ACC112 (cell line): ENCODE data around the gene CWC22.

Experiments
- H2AFZ ChIP-seq: fragments of 200-600 bp; sonication (generic); one replicate; pipeline ENCODE4 v1.6.0; 2017; ENCODE audit warnings: antibody characterized with exemption, low read length; ENCODE audit not compliant: unreplicated experiment
- H3K27ac ChIP-seq: fragments of 200-600 bp; sonication (generic); 2 replicates; pipeline ENCODE4 v1.5.1; 2014; ENCODE audit warnings: low read depth, mild to moderate bottlenecking, antibody characterized with exemption, low read length, moderate library complexity
- H3K27me3 ChIP-seq: fragments of 200-600 bp; sonication (generic); 2 replicates; pipeline ENCODE4 v1.6.1; 2014; ENCODE audit warnings: mild to moderate bottlenecking, antibody characterized with exemption, low read length, moderate library complexity, mixed read lengths; ENCODE audit not compliant: insufficient read depth
- H3K36me3 ChIP-seq: fragments of 200-600 bp; sonication (generic); 2 replicates; pipeline ENCODE4 v1.6.1; 2016; ENCODE audit warnings: mild to moderate bottlenecking, antibody characterized with exemption, low read length, moderate library complexity, mixed read lengths; ENCODE audit not compliant: insufficient read depth
- H3K4me1 ChIP-seq: fragments of 200-600 bp; sonication (generic); one replicate; pipeline ENCODE4 v1.6.1; 2016; ENCODE audit warnings: low read length, mixed read lengths; ENCODE audit not compliant: insufficient read depth, unreplicated experiment, control insufficient read depth
- H3K4me3 ChIP-seq: fragments of 200-600 bp; sonication (generic); 2 replicates; pipeline ENCODE4 v1.5.1; 2014; ENCODE audit warnings: mild to moderate bottlenecking, low read depth, low read length
- H3K79me2 ChIP-seq: fragments of 200-600 bp; sonication (generic); one replicate; pipeline ENCODE4 v1.6.0; 2016; ENCODE audit warnings: low read length; ENCODE audit not compliant: control insufficient read depth, unreplicated experiment, insufficient read depth

Gene CWC22

GRCh38 chr2:180003073-180003472 is 4.0 kb downstream of the CWC22 start:
- Histone ChIP-seq H3K36me3 (no peaks in the 10 kb centered on the region), H3K4me3 (no peak overlapping the region), H3K79me2 (peaks cover 76% of the 10 kb centered on the region), H3K27ac (no peak overlapping the region), H3K27me3 (no peaks in the 10 kb centered on the region), H2AFZ (no peak overlapping the region), H3K4me1 (peaks cover 9% of the 10 kb centered on the region)

GRCh38 chr2:180002198-180002770 is 4.8 kb downstream of the CWC22 start:
- no peaks in the 10 kb centered on the region for H3K36me3 ChIP-seq
- no peaks in the 10 kb centered on the region for H3K27me3 ChIP-seq
- no peak overlapping the region for H2AFZ ChIP-seq
- no peak overlapping the region for H3K27ac ChIP-seq
- peaks cover 84% of the 10 kb centered on the region for H3K79me2 ChIP-seq
- peaks cover 9% of the 10 kb centered on the region for H3K4me1 ChIP-seq
- no peak overlapping the region for H3K4me3 ChIP-seq

GRCh38 chr2:180001726-180002125 is 5.4 kb downstream of the CWC22 start:
- no peak overlapping the region for H2AFZ ChIP-seq
- no peaks in the 10 kb centered on the region for H3K36me3 ChIP-seq
- H3K4me3 ChIP-seq: no peak overlapping the region
- peaks cover 82% of the 10 kb centered on the region for H3K79me2 ChIP-seq
- no peaks in the 10 kb centered on the region for H3K27me3 ChIP-seq
- H3K4me1 ChIP-seq: peaks cover 9% of the 10 kb centered on the region
- H3K27ac ChIP-seq: no peak overlapping the region

- Histone ChIP-seq H3K4me1 (peaks cover 9% of the 10 kb centered on the region), H3K36me3 (no peaks in the 10 kb centered on the region), H2AFZ (no peak overlapping the region), H3K79me2 (peaks cover 76% of the 10 kb centered on the region), H3K4me3 (no peak overlapping the region), H3K27ac (no peak overlapping the region), H3K27me3 (no peaks in the 10 kb centered on the region)
These were observed 6.7 kb downstream of the CWC22 start for GRCh38 chr2:180000434-180000833.

- Histone ChIP-seq H3K79me2 (peaks cover 73% of the 10 kb centered on the region), H3K4me1 (peaks cover 9% of the 10 kb centered on the region), H3K27me3 (no peaks in the 10 kb centered on the region)
These were observed 8.1 kb downstream of the CWC22 start for GRCh38 chr2:179999000-179999399.

GRCh38 chr2:179995741-179996515 is 11.2 kb downstream of the CWC22 start:
- H2AFZ ChIP-seq: no peak overlapping the region
- no peak overlapping the region for H3K27ac ChIP-seq
- no peaks in the 10 kb centered on the region for H3K27me3 ChIP-seq
- peaks cover 49% of the 10 kb centered on the region for H3K79me2 ChIP-seq
- H3K36me3 ChIP-seq: no peaks in the 10 kb centered on the region
- no peak overlapping the region for H3K4me3 ChIP-seq
- H3K4me1 ChIP-seq: peaks cover 9% of the 10 kb centered on the region

More at GRCh38 chr2:179999000-179999399, 8.1 kb downstream of the CWC22 start:
- no peaks in the 10 kb centered on the region for H3K36me3 ChIP-seq
- no peak overlapping the region for H3K4me3 ChIP-seq
- H3K27ac ChIP-seq: no peak overlapping the region
- no peak overlapping the region for H2AFZ ChIP-seq

- no peak overlapping the region for H3K4me3 ChIP-seq
- peaks cover 3% of the 10 kb centered on the region; the same call in 1 of the 2 replicates for H3K36me3 ChIP-seq
- H3K79me2 ChIP-seq: peaks cover 16% of the 10 kb centered on the region
- no peaks in the 10 kb centered on the region for H3K4me1 ChIP-seq
- H3K27ac ChIP-seq: no peak overlapping the region
- no peak overlapping the region for H2AFZ ChIP-seq
- no peaks in the 10 kb centered on the region for H3K27me3 ChIP-seq
These were observed 15.8 kb downstream of the CWC22 start for GRCh38 chr2:179991344-179991743.

- no peak overlapping the region for H2AFZ ChIP-seq
- H3K27ac ChIP-seq: no peak overlapping the region
- H3K79me2 ChIP-seq: peaks cover 13% of the 10 kb centered on the region
- no peaks in the 10 kb centered on the region for H3K4me1 ChIP-seq
- H3K36me3 ChIP-seq: peaks cover 8% of the 10 kb centered on the region; the same call in 1 of the 2 replicates
- H3K4me3 ChIP-seq: no peak overlapping the region
- H3K27me3 ChIP-seq: no peaks in the 10 kb centered on the region
These were observed 16.3 kb downstream of the CWC22 start for GRCh38 chr2:179990676-179991317.

- Histone ChIP-seq H3K4me1 (no peaks in the 10 kb centered on the region), H3K27ac (no peak overlapping the region), H3K36me3 (peaks cover 32% of the 10 kb centered on the region)
These were observed 19.2 kb downstream of the CWC22 start for GRCh38 chr2:179987916-179988315.

GRCh38 chr2:179985163-179985820 is 21.8 kb downstream of the CWC22 start:
- H3K36me3 ChIP-seq: peaks cover 40% of the 10 kb centered on the region
- no peaks in the 10 kb centered on the region for H3K27me3 ChIP-seq
- no peak overlapping the region for H3K4me3 ChIP-seq
- peaks cover 14% of the 10 kb centered on the region for H3K4me1 ChIP-seq
- H3K27ac ChIP-seq: no peak overlapping the region
- H2AFZ ChIP-seq: no peak overlapping the region
- H3K79me2 ChIP-seq: no peaks in the 10 kb centered on the region

More at GRCh38 chr2:179987916-179988315, 19.2 kb downstream of the CWC22 start:
- Histone ChIP-seq H3K27me3 (no peaks in the 10 kb centered on the region), H3K4me3 (no peak overlapping the region), H3K79me2 (no peaks in the 10 kb centered on the region), H2AFZ (no peak overlapping the region)
